CD4-positive, CD25-positive, alpha-beta regulatory T cell (primary cell): ENCODE measurements around the gene SLC5A6. TPM values are rescaled to one million over a fixed set of nuclear protein-coding genes. Genes with fewer than 3 reads are reported as not detected.
A peak's percentile ranks its signal among the peaks of the same experiment; 100 is the strongest.
"Not testable (repeated sequence)": the region's sequence is repeated elsewhere in the genome, so short reads cannot be mapped to it uniquely, and the experiment has no call there.

Source experiments
- ATAC-seq, 2 donors: fragments of 150-1000 bp; cut with Tn5 transposase; one replicate each; pipeline ENCODE4 v1.10.0; 2021; ENCODE audit warnings: low read depth in 2 of 2, moderate number of reproducible peaks in 2 of 2, moderate library complexity in 1 of 2
- DNase-seq, 3 donors: peaks; one replicate each; pipeline versions ENCODE4 v3.0.0 to v3.0.0-alpha.2; 2012 to 2022; ENCODE audit warnings: mixed read lengths in 1 of 3
- H3K27ac ChIP-seq: one replicate; pipeline ENCODE4 v1.7.0; 2013; ENCODE audit warnings: mild to moderate bottlenecking, low read length; ENCODE audit not compliant: insufficient read depth, poor library complexity, severe bottlenecking
- H3K27me3 ChIP-seq: one replicate; pipeline ENCODE4 v1.7.0; 2013; ENCODE audit warnings: low read length; ENCODE audit not compliant: control insufficient read depth, insufficient read depth
- H3K36me3 ChIP-seq: one replicate; pipeline ENCODE4 v1.7.0; 2013; ENCODE audit warnings: mild to moderate bottlenecking, low read length, moderate library complexity; ENCODE audit not compliant: control insufficient read depth, insufficient read depth
- H3K4me1 ChIP-seq: 2 replicates; pipeline ENCODE4 v1.7.0; 2013; ENCODE audit warnings: mild to moderate bottlenecking, low read length; ENCODE audit not compliant: insufficient read depth, control insufficient read depth, poor library complexity, severe bottlenecking
- H3K4me3 ChIP-seq: one replicate; pipeline ENCODE4 v1.7.0; 2013; ENCODE audit warnings: low read depth, mild to moderate bottlenecking, low read length, moderate library complexity
- H3K9me3 ChIP-seq, 2 experiments: 1 replicate in 1 of 2; 2 replicates in 1 of 2; pipeline ENCODE4 v1.7.0; 2013; ENCODE audit warnings: low read length in 2 of 2, mild to moderate bottlenecking in 1 of 2, moderate library complexity in 1 of 2; ENCODE audit not compliant: control insufficient read depth in 2 of 2
- H3K27ac Mint-ChIP-seq, 3 donors: one replicate each; pipeline ENCODE4 v1.8.0; 2020 to 2022; ENCODE audit warnings: mild to moderate bottlenecking in 3 of 3, mixed read lengths in 3 of 3, moderate library complexity in 2 of 3
- H3K27me3 Mint-ChIP-seq: one replicate; pipeline ENCODE4 v1.8.0; 2022; ENCODE audit warnings: mild to moderate bottlenecking, mixed read lengths
- H3K36me3 Mint-ChIP-seq: one replicate; pipeline ENCODE4 v1.8.0; 2020; ENCODE audit warnings: mixed read lengths
- H3K4me1 Mint-ChIP-seq, 4 donors: one replicate each; pipeline ENCODE4 v1.8.0; 2020 to 2022; ENCODE audit warnings: mixed read lengths in 4 of 4, mild to moderate bottlenecking in 1 of 4
- H3K4me3 Mint-ChIP-seq, 4 donors: one replicate each; pipeline ENCODE4 v1.8.0; 2020 to 2022; ENCODE audit warnings: mild to moderate bottlenecking in 4 of 4, mixed read lengths in 4 of 4, moderate library complexity in 3 of 4
- H3K9me3 Mint-ChIP-seq, 7 donors: one replicate each; pipeline ENCODE4 v1.8.0; 2020 to 2022; ENCODE audit warnings: mixed read lengths in 7 of 7, mild to moderate bottlenecking in 3 of 7, moderate library complexity in 2 of 7
- polyA plus RNA-seq, 4 donors: library from polyadenylated mRNA; unstranded; fragments of 300-500 nt; fragmentation: Illumina TruSeq; gene quantifications; one replicate each; pipeline ENCODE4 v1.2.3, GENCODE V29; 2021
- total RNA-seq: library from RNA; stranded (reverse); gene quantifications from one replicate; pipeline ENCODE4 v1.2.3, GENCODE V29; 2022

SLC5A6 gene
- total and polyA plus RNA-seq, 5 donors from 2014 or later, result 15.5 to 154 (median 17.3) TPM

GRCh38 chr2:27177441-27178351, 34.4 kb downstream of the SLC5A6 start:
- Histone ChIP-seq H3K27ac (no peak overlapping the region), H3K4me1 (no peaks in the 10 kb centered on the region), H3K27me3 (peaks cover 31% of the 10 kb centered on the region), H3K36me3 (no peaks in the 10 kb centered on the region), H3K9me3 (no peaks in the 10 kb centered on the region), H3K4me3 (no peak overlapping the region)
- no peak overlapping the region for H3K4me3 Mint-ChIP-seq
- DNase-seq, result no peak
- H3K27me3 Mint-ChIP-seq, result peaks cover 49% of the 10 kb centered on the region
- no peaks in the 10 kb centered on the region for H3K9me3 Mint-ChIP-seq
- H3K27ac Mint-ChIP-seq, result no peak overlapping the region
- no peaks in the 10 kb centered on the region for H3K4me1 Mint-ChIP-seq
- ATAC-seq, result no peak
- H3K36me3 Mint-ChIP-seq, result no peaks in the 10 kb centered on the region

- not testable (repeated sequence) for H3K9me3 Mint-ChIP-seq
These were observed 36.3 kb downstream of the SLC5A6 start for GRCh38 chr2:27175781-27176180.

GRCh38 chr2:27175330-27175729, 36.7 kb downstream of the SLC5A6 start:
- Histone ChIP-seq H3K27ac (no peak overlapping the region), H3K4me3 (no peak overlapping the region), H3K4me1 (no peaks in the 10 kb centered on the region), H3K9me3 (no peaks in the 10 kb centered on the region), H3K27me3 (peaks cover 26% of the 10 kb centered on the region), H3K36me3 (no peaks in the 10 kb centered on the region)
- H3K36me3 Mint-ChIP-seq, result no peaks in the 10 kb centered on the region
- H3K4me1 Mint-ChIP-seq, result peaks cover 0 to 2% (median 0%) of the 10 kb centered on the region in 4 donors
- ATAC-seq (no peak), DNase-seq (no peak)
- H3K27me3 Mint-ChIP-seq, result peaks cover 29% of the 10 kb centered on the region
- no peak overlapping the region for H3K27ac Mint-ChIP-seq
- H3K4me3 Mint-ChIP-seq, result no peak overlapping the region
- H3K9me3 Mint-ChIP-seq, result no peaks in the 10 kb centered on the region

More at GRCh38 chr2:27175781-27176180, 36.3 kb downstream of the SLC5A6 start:
- not testable (repeated sequence) for H3K27ac Mint-ChIP-seq, H3K36me3 Mint-ChIP-seq, H3K9me3 ChIP-seq, H3K4me1 Mint-ChIP-seq, ATAC-seq, H3K4me3 Mint-ChIP-seq, H3K4me1 ChIP-seq, H3K36me3 ChIP-seq, H3K4me3 ChIP-seq, DNase-seq, H3K27ac ChIP-seq
- H3K27me3 ChIP-seq, result peaks cover 25% of the 10 kb centered on the region
- H3K27me3 Mint-ChIP-seq, result peaks cover 32% of the 10 kb centered on the region

GRCh38 chr2:27174638-27175037, 37.4 kb downstream of the SLC5A6 start:
- Histone ChIP-seq H3K27ac (no peak overlapping the region), H3K9me3 (no peaks in the 10 kb centered on the region), H3K36me3 (no peaks in the 10 kb centered on the region), H3K4me3 (no peak overlapping the region), H3K27me3 (peaks cover 23% of the 10 kb centered on the region), H3K4me1 (peaks cover 4% of the 10 kb centered on the region)
- peaks cover 29% of the 10 kb centered on the region for H3K27me3 Mint-ChIP-seq
- DNase-seq (no peak), ATAC-seq (no peak)
- H3K4me3 Mint-ChIP-seq, result no peak overlapping the region
- no peaks in the 10 kb centered on the region for H3K36me3 Mint-ChIP-seq
- H3K9me3 Mint-ChIP-seq, result no peaks in the 10 kb centered on the region
- peaks cover 0 to 2% (median 1%) of the 10 kb centered on the region in 4 donors for H3K4me1 Mint-ChIP-seq
- H3K27ac Mint-ChIP-seq, result no peak overlapping the region

GRCh38 chr2:27171351-27171848, 40.7 kb downstream of the SLC5A6 start:
- Mint-ChIP-seq H3K27ac (no peak overlapping the region), H3K27me3 (peaks cover 26% of the 10 kb centered on the region), H3K36me3 (no peaks in the 10 kb centered on the region), H3K4me3 (no peak overlapping the region), H3K9me3 (peaks cover 0 to 1% (median 0%) of the 10 kb centered on the region in 7 donors), H3K4me1 (peaks cover 0 to 2% (median 1%) of the 10 kb centered on the region in 4 donors)
- ATAC-seq (no peak), DNase-seq (no peak)
- H3K27ac ChIP-seq, result no peak overlapping the region
- no peak overlapping the region for H3K4me3 ChIP-seq
- peaks cover 4% of the 10 kb centered on the region for H3K4me1 ChIP-seq
- H3K27me3 ChIP-seq, result peaks cover 11% of the 10 kb centered on the region
- no peaks in the 10 kb centered on the region for H3K9me3 ChIP-seq
- no peaks in the 10 kb centered on the region for H3K36me3 ChIP-seq

GRCh38 chr2:27170581-27171337, 41.3 kb downstream of the SLC5A6 start:
- no peaks in the 10 kb centered on the region for H3K36me3 ChIP-seq
- peaks cover 26% of the 10 kb centered on the region for H3K27me3 Mint-ChIP-seq
- no peak overlapping the region for H3K4me3 ChIP-seq
- H3K9me3 ChIP-seq, result no peaks in the 10 kb centered on the region
- no peak for ATAC-seq
- H3K27me3 ChIP-seq, result peaks cover 11% of the 10 kb centered on the region
- H3K4me1 ChIP-seq, result peaks cover 4% of the 10 kb centered on the region
- no peak overlapping the region for H3K27ac ChIP-seq
- peak overlapping the region in 1 of 3 donors; percentile 15 for H3K27ac Mint-ChIP-seq
- H3K9me3 Mint-ChIP-seq, result peaks cover 0 to 1% (median 0%) of the 10 kb centered on the region in 7 donors
- no peaks in the 10 kb centered on the region for H3K36me3 Mint-ChIP-seq
- no peak for DNase-seq
- H3K4me3 Mint-ChIP-seq, result no peak overlapping the region
- peaks cover 0 to 2% (median 1%) of the 10 kb centered on the region in 4 donors for H3K4me1 Mint-ChIP-seq

GRCh38 chr2:27164960-27165763, 46.9 kb downstream of the SLC5A6 start:
- H3K4me3 ChIP-seq, result no peak overlapping the region
- Mint-ChIP-seq H3K27me3 (peaks cover 28% of the 10 kb centered on the region), H3K4me3 (no peak overlapping the region), H3K27ac (no peak overlapping the region), H3K9me3 (peaks cover 0 to 1% (median 0%) of the 10 kb centered on the region in 7 donors), H3K36me3 (no peaks in the 10 kb centered on the region), H3K4me1 (peaks cover 0 to 2% (median under 1%) of the 10 kb centered on the region in 4 donors)
- no peak overlapping the region for H3K27ac ChIP-seq
- DNase-seq (no peak), ATAC-seq (no peak)
- H3K4me1 ChIP-seq, result peaks cover 3% of the 10 kb centered on the region
- no peaks in the 10 kb centered on the region for H3K27me3 ChIP-seq
- H3K36me3 ChIP-seq, result no peaks in the 10 kb centered on the region
- no peaks in the 10 kb centered on the region for H3K9me3 ChIP-seq
